ENCODE results near the gene COA8. TPM values are rescaled to one million over a fixed set of nuclear protein-coding genes. Genes with fewer than 3 reads are reported as not detected.
A peak's percentile ranks its signal among the peaks of the same experiment; 100 is the strongest.

The COA8 gene, protein sequence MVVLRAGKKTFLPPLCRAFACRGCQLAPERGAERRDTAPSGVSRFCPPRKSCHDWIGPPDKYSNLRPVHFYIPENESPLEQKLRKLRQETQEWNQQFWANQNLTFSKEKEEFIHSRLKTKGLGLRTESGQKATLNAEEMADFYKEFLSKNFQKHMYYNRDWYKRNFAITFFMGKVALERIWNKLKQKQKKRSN
- 41.0 and 42.0 TPM in 2 replicates for total RNA-seq
- long read RNA-seq, transcript APOPT1-201 (5 exons, 2,523 nt): major isoform, 23 of 42 reads
- long read RNA-seq, transcript APOPT1-203 (4 exons, 782 nt): minor isoform, 5 of 42 reads
- long read RNA-seq, partial matches to known transcripts: 0 of 42 reads
- long read RNA-seq, other reads (novel, unspliced or antisense): 7 of 42 reads

DNA sequence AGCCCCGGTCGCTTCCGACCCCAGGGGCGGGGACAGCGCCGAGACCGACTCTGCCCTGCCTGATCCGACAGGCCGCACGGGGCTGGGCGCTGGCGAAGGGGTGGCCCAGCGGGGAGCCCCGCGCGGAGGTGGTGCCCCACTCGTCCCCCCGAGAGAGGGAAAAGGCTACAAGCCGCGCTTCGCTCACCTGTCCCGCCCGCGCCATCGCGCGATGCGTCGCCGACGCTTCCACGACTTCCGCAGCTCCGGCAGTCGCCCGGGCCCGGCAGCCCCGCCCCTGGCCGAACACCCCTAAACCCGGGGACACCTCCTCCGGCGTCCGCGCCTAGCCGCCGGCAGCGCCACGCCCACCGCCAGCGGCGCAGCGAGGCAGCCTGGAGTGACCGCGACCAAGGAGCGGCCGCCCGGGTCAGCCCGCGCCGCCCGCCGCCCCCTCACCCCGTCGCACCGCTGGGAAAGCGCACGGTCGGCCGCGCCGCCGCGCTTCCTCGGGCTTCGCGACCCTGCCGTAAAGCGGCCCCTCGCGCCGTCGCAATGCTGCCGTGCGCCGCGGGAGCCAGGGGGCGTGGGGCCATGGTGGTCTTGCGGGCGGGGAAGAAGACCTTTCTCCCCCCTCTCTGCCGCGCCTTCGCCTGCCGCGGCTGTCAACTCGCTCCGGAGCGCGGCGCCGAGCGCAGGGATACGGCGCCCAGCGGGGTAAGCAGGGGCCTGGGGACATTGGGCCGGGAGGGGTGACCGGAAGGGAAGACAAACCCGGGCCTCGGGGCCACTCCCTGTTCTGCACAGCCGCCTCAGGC is at the start of gene COA8, which contains the start of gene BAG5:
Gene COA8 (plus strand): TSS at position 532 of the 797 bp plus-strand sequence. CDS start 42 bp downstream, at position 574.
Gene BAG5 (minus strand): TSS at position 229 of the 797 bp plus-strand sequence. CDS start 1,493 bp downstream, outside the sequence.
- Mint-ChIP-seq H3K36me3 (ENCODE audit: unreplicated experiment) (peaks cover 13% of the 10 kb centered on the region), H3K4me1 (ENCODE audit: unreplicated experiment) (peaks cover 39% of the 10 kb centered on the region), H3K27me3 (ENCODE audit: unreplicated experiment) (no peaks in the 10 kb centered on the region), H3K9me3 (ENCODE audit: unreplicated experiment) (no peaks in the 10 kb centered on the region), H3K27ac (ENCODE audit: unreplicated experiment) (peak within 1 kb of the TSS; percentile 91), H3K4me3 (ENCODE audit: unreplicated experiment) (peak within 1 kb of the TSS; percentile 94)
- peak; percentile 93 for DNase-seq (ENCODE audit: extremely low spot score, unreplicated experiment)
- TF ChIP-seq, protein P1, sequence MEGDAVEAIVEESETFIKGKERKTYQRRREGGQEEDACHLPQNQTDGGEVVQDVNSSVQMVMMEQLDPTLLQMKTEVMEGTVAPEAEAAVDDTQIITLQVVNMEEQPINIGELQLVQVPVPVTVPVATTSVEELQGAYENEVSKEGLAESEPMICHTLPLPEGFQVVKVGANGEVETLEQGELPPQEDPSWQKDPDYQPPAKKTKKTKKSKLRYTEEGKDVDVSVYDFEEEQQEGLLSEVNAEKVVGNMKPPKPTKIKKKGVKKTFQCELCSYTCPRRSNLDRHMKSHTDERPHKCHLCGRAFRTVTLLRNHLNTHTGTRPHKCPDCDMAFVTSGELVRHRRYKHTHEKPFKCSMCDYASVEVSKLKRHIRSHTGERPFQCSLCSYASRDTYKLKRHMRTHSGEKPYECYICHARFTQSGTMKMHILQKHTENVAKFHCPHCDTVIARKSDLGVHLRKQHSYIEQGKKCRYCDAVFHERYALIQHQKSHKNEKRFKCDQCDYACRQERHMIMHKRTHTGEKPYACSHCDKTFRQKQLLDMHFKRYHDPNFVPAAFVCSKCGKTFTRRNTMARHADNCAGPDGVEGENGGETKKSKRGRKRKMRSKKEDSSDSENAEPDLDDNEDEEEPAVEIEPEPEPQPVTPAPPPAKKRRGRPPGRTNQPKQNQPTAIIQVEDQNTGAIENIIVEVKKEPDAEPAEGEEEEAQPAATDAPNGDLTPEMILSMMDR (IDR thresholded peaks at IDR 0.05): no peak

DNA sequence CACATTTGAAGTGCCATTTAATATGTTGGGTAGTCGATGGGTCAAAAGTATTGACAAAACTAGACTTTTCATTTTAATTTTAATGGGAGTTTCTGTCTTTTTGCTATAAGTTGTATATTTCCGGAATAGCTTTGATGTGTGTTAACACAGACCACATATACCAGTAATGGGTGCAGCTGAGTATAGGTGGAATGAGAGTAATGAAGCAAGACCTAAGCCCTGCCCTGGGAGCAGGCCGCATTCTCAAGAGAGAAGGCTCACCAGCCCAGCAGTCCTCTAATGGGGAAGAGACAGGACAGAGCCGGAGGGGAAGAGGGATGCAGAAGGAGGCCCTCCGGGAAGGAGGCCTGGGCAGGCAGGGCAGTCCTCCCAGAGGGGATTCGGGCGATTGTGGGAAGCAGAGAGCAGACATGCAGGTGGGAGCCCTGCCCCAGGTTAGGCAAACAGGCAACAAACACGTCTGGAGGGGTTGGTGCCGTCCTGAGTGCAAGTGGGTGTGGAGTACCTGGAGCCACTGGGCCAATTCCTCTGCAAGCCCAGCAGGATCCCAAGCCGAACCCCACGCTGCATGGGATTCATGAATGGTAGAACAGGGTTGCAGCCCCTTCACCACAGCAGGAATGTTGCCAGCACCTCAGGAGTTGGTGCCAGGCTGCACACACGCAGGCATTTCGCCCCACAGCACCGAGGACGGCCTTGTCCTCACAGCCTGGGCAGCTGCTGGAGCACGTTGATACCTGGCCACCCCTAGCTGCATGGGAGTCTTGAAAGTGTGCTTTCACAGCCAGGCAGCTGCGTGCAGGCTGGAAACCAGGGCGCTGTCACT is 48.0 kb upstream of the COA8 start:
- no peak overlapping the region for H3K27ac Mint-ChIP-seq (ENCODE audit: unreplicated experiment)
- TF ChIP-seq, protein P1 (IDR thresholded peaks at IDR 0.05): no peak
- no peak for DNase-seq (ENCODE audit: extremely low spot score, unreplicated experiment)
- peaks cover 7% of the 10 kb centered on the region for H3K36me3 Mint-ChIP-seq (ENCODE audit: unreplicated experiment)
- H3K9me3 Mint-ChIP-seq (ENCODE audit: unreplicated experiment): no peaks in the 10 kb centered on the region
- H3K4me1 Mint-ChIP-seq (ENCODE audit: unreplicated experiment): peaks cover 16% of the 10 kb centered on the region
- no peak overlapping the region for H3K4me3 Mint-ChIP-seq (ENCODE audit: unreplicated experiment)
- H3K27me3 Mint-ChIP-seq (ENCODE audit: unreplicated experiment): no peaks in the 10 kb centered on the region

DNA sequence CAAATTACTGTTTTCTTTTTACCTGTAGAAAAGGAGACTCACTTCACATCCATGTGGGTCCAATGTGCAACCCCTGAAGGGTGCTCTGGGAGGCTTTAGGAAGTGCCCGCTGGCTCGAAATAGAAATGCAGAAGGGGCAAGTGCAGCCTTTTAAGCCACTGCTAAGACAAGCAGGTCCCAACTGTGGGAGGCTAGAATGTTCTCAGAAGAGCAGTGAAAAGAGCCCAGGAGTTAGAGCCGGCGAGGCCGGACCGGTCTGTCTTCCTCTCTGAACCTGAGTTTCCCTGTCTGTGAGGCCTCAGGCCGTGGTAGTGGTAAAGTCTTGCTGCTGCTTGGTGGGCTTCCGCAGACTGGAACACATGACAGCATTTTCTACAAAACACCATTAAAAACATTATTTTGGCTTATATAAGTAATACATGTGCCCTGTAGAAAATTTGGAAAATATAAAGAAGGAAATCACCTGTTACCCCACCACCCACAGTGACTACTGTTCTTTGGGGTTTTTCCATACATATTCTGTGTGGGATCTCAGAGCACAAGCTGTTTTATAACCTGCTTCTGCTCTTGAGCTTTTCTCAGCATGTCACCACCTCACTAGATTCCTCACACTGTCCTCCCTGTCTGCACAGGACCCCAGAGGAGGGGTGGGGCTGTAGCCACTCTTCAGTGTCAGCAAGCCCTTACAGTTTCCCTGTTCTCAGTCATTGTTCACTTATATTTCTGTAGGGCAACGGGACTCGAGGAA is 46.2 kb upstream of the COA8 start:
- no peaks in the 10 kb centered on the region for H3K27me3 Mint-ChIP-seq (ENCODE audit: unreplicated experiment)
- H3K4me1 Mint-ChIP-seq (ENCODE audit: unreplicated experiment): peaks cover 19% of the 10 kb centered on the region
- no peak overlapping the region for H3K27ac Mint-ChIP-seq (ENCODE audit: unreplicated experiment)
- DNase-seq (ENCODE audit: extremely low spot score, unreplicated experiment): no peak
- TF ChIP-seq, protein P1 (IDR thresholded peaks at IDR 0.05): no peak
- H3K9me3 Mint-ChIP-seq (ENCODE audit: unreplicated experiment): no peaks in the 10 kb centered on the region
- no peaks in the 10 kb centered on the region for H3K36me3 Mint-ChIP-seq (ENCODE audit: unreplicated experiment)
- H3K4me3 Mint-ChIP-seq (ENCODE audit: unreplicated experiment): no peak overlapping the region

DNA sequence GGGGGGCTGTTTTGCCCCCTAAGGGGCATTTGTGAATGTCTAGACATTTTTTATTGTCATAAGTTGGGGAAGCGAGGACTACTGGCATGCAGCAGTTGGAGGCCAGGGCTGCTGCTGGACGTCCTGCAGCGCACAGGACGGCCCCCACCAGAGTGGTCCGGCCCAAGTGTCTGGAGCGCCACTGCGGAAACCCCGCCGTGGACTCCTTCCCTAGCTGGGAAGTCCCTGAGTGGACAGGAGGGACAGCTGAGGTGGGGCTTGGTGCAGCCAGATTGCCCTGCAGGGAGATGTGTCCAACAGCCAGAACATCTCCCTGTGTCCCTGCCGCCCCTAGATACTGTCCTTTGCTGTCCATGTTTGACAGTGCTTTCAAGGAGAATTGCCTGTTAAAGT is 45.6 kb upstream of the COA8 start:
- Mint-ChIP-seq H3K27me3 (ENCODE audit: unreplicated experiment) (no peaks in the 10 kb centered on the region), H3K9me3 (ENCODE audit: unreplicated experiment) (no peaks in the 10 kb centered on the region), H3K36me3 (ENCODE audit: unreplicated experiment) (no peaks in the 10 kb centered on the region), H3K27ac (ENCODE audit: unreplicated experiment) (no peak overlapping the region), H3K4me1 (ENCODE audit: unreplicated experiment) (peaks cover 19% of the 10 kb centered on the region), H3K4me3 (ENCODE audit: unreplicated experiment) (no peak overlapping the region)
- TF ChIP-seq, protein P1 (IDR thresholded peaks at IDR 0.05): no peak
- DNase-seq (ENCODE audit: extremely low spot score, unreplicated experiment): no peak

Data from osteocyte (in vitro differentiated cells).